Fibroblast of lung (primary cell): Measurements from ENCODE around the gene MAP4K3. TPM values are rescaled to one million over a fixed set of nuclear protein-coding genes. Genes with fewer than 3 reads are reported as not detected.

ENCODE experiments used
- DNase-seq, 2 donors: peaks; one replicate each; pipeline versions ENCODE4 v3.0.0 to v3.0.0-alpha.2; 2010; ENCODE audit warnings: low read depth in 2 of 2
- H2AFZ ChIP-seq: 2 replicates; pipeline ENCODE4 v1.5.1; 2012; ENCODE audit warnings: low read length, control low read depth, inconsistent platforms
- H3K27ac ChIP-seq: 2 replicates; pipeline ENCODE4 v1.5.1; 2011; ENCODE audit warnings: low read length, control low read depth; ENCODE audit not compliant: insufficient read depth
- H3K27me3 ChIP-seq: 2 replicates; pipeline ENCODE4 v1.5.1; 2011; ENCODE audit warnings: mild to moderate bottlenecking, low read length; ENCODE audit not compliant: control insufficient read depth, insufficient read depth
- H3K36me3 ChIP-seq: 2 replicates; pipeline ENCODE4 v1.5.1; 2011; ENCODE audit warnings: low read length; ENCODE audit not compliant: control insufficient read depth, insufficient read depth
- H3K4me1 ChIP-seq: 2 replicates; pipeline ENCODE4 v1.5.1; 2011; ENCODE audit warnings: low read length; ENCODE audit not compliant: control insufficient read depth, insufficient read depth; ENCODE audit errors: extremely low read depth
- H3K4me2 ChIP-seq: 2 replicates; pipeline ENCODE4 v1.5.1; 2011; ENCODE audit warnings: low read length, control low read depth; ENCODE audit not compliant: insufficient read depth; ENCODE audit errors: extremely low read depth
- H3K4me3 ChIP-seq, 4 experiments: fragments of 200-600 bp in 1 of 4; sonication (generic) in 1 of 4; replicated peaks in 1 of 4; 2 replicates each; pipeline ENCODE4 v1.5.1; 2011 to 2016; ENCODE audit warnings: low read length in 4 of 4, low read depth in 3 of 4, mild to moderate bottlenecking in 3 of 4, control low read depth in 2 of 4, inconsistent platforms in 1 of 4, mixed read lengths in 1 of 4; ENCODE audit not compliant: insufficient read depth in 1 of 4; ENCODE audit errors: control extremely low read depth in 1 of 4
- H3K79me2 ChIP-seq: 2 replicates; pipeline ENCODE4 v1.5.1; 2012; ENCODE audit warnings: mild to moderate bottlenecking, low read length, inconsistent platforms; ENCODE audit not compliant: control insufficient read depth, insufficient read depth
- H3K9ac ChIP-seq: 2 replicates; pipeline ENCODE4 v1.5.1; 2011; ENCODE audit warnings: mild to moderate bottlenecking, low read length, control low read depth; ENCODE audit not compliant: insufficient read depth
- H3K9me3 ChIP-seq: 2 replicates; pipeline ENCODE4 v1.5.1; 2012; ENCODE audit warnings: low read depth, low read length; ENCODE audit not compliant: control insufficient read depth, insufficient read depth
- H4K20me1 ChIP-seq: 2 replicates; pipeline ENCODE4 v1.5.1; 2011; ENCODE audit warnings: low read length; ENCODE audit not compliant: control insufficient read depth, insufficient read depth; ENCODE audit errors: extremely low read depth
- CTCF ChIP-seq, 2 donors: IDR thresholded peaks in 1 of 2; conservative IDR thresholded peaks in 1 of 2; 1 replicate in 1 of 2; 2 replicates in 1 of 2; pipeline ENCODE4 v1.5.1; 2011 to 2012; ENCODE audit warnings: low read length in 2 of 2, control low read depth in 1 of 2, inconsistent platforms in 1 of 2, low read depth in 1 of 2, mild to moderate bottlenecking in 1 of 2
- EZH2 ChIP-seq: IDR thresholded peaks from 2 replicates; pipeline ENCODE4 v1.5.1; 2012; ENCODE audit warnings: low read length, control low read depth, mild to moderate bottlenecking; ENCODE audit errors: missing control alignments
- polyA plus RNA-seq, 2 donors: library from polyadenylated mRNA; depleted of rRNA in 1 of 2; stranded (reverse) in 1 of 2; unstranded in 1 of 2; fragments of >200 nt; gene quantifications; 2 replicates each; pipeline ENCODE4 v1.2.1, GENCODE V29; 2011 to 2012; ENCODE audit warnings: missing spikeins in 1 of 2
- total RNA-seq: library from RNA; depleted of rRNA; stranded (reverse); fragments of >200 nt; gene quantifications from 2 replicates; pipeline ENCODE4 v1.2.1, GENCODE V29; 2014

Gene MAP4K3
- total and polyA plus RNA-seq, 2 donors (not counting 1 experiment from before 2014, with no cell fraction given), result 40.8 to 75.7 TPM

- Histone ChIP-seq H3K4me1 (no peaks in the 10 kb centered on the region), H3K79me2 (no peaks in the 10 kb centered on the region), H3K9ac (no peak overlapping the region), H3K27ac (no peak overlapping the region), H3K36me3 (peaks cover 6% of the 10 kb centered on the region), H4K20me1 (no peaks in the 10 kb centered on the region), H3K9me3 (no peaks in the 10 kb centered on the region), H3K4me3 (no peak overlapping the region), H3K4me2 (no peak overlapping the region), H2AFZ (no peak overlapping the region), H3K27me3 (no peaks in the 10 kb centered on the region)
- no peak for DNase-seq
- no peak for TF ChIP-seq EZH2
- no peak for TF ChIP-seq CTCF (conservative IDR thresholded peaks at IDR 0.05 in 1 of 2, IDR thresholded peaks at IDR 0.05 in 1 of 2; ENCODE audit: low read depth in 1 of 2, low read length in 2 of 2)
These were observed 146.7 kb downstream of the MAP4K3 start for GRCh38 chr2:39290433-39290832.

GRCh38 chr2:39289609-39290008 is 147.5 kb downstream of the MAP4K3 start:
- Histone ChIP-seq H4K20me1 (no peaks in the 10 kb centered on the region), H2AFZ (no peak overlapping the region), H3K9ac (no peak overlapping the region), H3K27ac (no peak overlapping the region), H3K36me3 (peaks cover 6% of the 10 kb centered on the region), H3K79me2 (no peaks in the 10 kb centered on the region), H3K4me1 (no peaks in the 10 kb centered on the region), H3K4me3 (no peak overlapping the region), H3K4me2 (no peak overlapping the region), H3K9me3 (no peaks in the 10 kb centered on the region), H3K27me3 (no peaks in the 10 kb centered on the region)
- TF ChIP-seq CTCF (conservative IDR thresholded peaks at IDR 0.05 in 1 of 2, IDR thresholded peaks at IDR 0.05 in 1 of 2; ENCODE audit: low read depth in 1 of 2, low read length in 2 of 2), result no peak
- no peak for TF ChIP-seq EZH2
- peak in 1 of 2 donors; percentile 48 for DNase-seq

- DNase-seq, result no peak
- Histone ChIP-seq H3K4me1 (no peaks in the 10 kb centered on the region), H3K27me3 (no peaks in the 10 kb centered on the region), H3K27ac (no peak overlapping the region), H3K4me2 (no peak overlapping the region), H2AFZ (no peak overlapping the region), H3K79me2 (no peaks in the 10 kb centered on the region), H4K20me1 (no peaks in the 10 kb centered on the region), H3K9ac (no peak overlapping the region), H3K9me3 (no peaks in the 10 kb centered on the region), H3K4me3 (no peak overlapping the region), H3K36me3 (peaks cover 3% of the 10 kb centered on the region)
- TF ChIP-seq EZH2, result no peak
- no peak for TF ChIP-seq CTCF (conservative IDR thresholded peaks at IDR 0.05 in 1 of 2, IDR thresholded peaks at IDR 0.05 in 1 of 2; ENCODE audit: low read depth in 1 of 2, low read length in 2 of 2)
These were observed 153.5 kb downstream of the MAP4K3 start for GRCh38 chr2:39283561-39283960.
